Nephron progenitor cell (in vitro differentiated cells): ENCODE data around the gene LCN6.
"Not testable (repeated sequence)": the region's sequence is repeated elsewhere in the genome, so short reads cannot be mapped to it uniquely, and the experiment has no call there.

Experiments
- DNase-seq: peaks from one replicate; pipeline ENCODE4 v3.0.0; 2021
- H3K27ac Mint-ChIP-seq: 2 replicates; pipeline ENCODE4 v1.8.0; 2021; ENCODE audit warnings: mild to moderate bottlenecking, moderate library complexity, mixed read lengths
- H3K27me3 Mint-ChIP-seq: 2 replicates; pipeline ENCODE4 v1.8.0; 2021; ENCODE audit warnings: mild to moderate bottlenecking, low read depth, mixed read lengths; ENCODE audit not compliant: poor library complexity
- H3K36me3 Mint-ChIP-seq: 2 replicates; pipeline ENCODE4 v1.8.0; 2021; ENCODE audit warnings: low read depth, mixed read lengths
- H3K4me1 Mint-ChIP-seq: 2 replicates; pipeline ENCODE4 v1.8.0; 2021; ENCODE audit warnings: mixed read lengths
- H3K4me3 Mint-ChIP-seq: 2 replicates; pipeline ENCODE4 v1.8.0; 2021; ENCODE audit warnings: mild to moderate bottlenecking, moderate library complexity, mixed read lengths
- H3K9me3 Mint-ChIP-seq: 2 replicates; pipeline ENCODE4 v1.8.0; 2021; ENCODE audit warnings: mild to moderate bottlenecking, moderate library complexity, mixed read lengths
- TF ChIP-seq, protein P1 (sequence below): fragments of 200-600 bp; sonication (generic); IDR thresholded peaks from 2 replicates; pipeline ENCODE4 v1.5.0; 2021; ENCODE audit warnings: antibody characterized with exemption

The LCN6 gene

DNA sequence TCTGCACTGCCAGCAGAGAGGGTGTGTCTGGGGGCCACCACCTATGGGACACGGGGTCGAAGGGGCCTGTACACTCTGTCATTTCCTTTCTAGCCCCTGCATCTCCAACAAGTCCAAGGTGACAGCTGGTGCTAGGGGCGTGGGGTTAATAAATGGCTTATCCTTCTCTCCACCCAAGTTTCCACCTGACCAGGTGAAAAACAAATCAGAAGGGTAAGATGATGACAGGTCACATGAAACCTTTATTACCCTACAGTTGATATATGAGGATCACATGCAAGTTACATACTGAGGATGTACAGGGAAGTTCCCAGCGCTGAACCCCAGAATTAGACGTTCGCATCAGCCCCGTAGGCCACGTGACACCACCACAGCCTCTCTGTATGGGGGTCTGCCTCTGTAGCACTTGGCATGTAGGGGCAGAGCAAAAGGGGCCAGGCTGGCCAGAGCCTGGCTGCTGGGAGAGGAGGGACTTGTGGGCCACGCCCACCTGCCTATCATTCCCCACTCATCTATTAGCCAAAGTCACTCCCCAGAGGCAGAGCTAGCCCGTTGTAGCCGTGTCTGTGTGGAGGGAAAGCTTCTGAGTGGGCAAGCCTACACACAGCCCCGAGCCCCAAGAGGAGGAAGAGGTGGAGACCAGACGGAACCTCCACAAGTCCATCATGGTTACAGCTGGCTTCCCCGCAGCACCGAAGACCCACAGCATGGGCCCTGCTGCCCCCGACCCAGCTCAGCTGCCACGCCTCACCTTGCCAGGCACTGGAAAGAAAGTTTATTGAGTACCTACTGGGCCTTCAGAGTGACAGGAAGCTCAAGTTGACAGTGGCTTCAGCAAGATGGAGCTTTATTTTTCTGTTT lies 45.0 kb upstream of the LCN6 start:
- Mint-ChIP-seq H3K4me3 (no peak overlapping the region), H3K9me3 (no peaks in the 10 kb centered on the region), H3K27ac (no peak overlapping the region), H3K4me1 (peaks cover 62% of the 10 kb centered on the region), H3K36me3 (no peaks in the 10 kb centered on the region), H3K27me3 (no peaks in the 10 kb centered on the region)
- TF ChIP-seq, protein P1, sequence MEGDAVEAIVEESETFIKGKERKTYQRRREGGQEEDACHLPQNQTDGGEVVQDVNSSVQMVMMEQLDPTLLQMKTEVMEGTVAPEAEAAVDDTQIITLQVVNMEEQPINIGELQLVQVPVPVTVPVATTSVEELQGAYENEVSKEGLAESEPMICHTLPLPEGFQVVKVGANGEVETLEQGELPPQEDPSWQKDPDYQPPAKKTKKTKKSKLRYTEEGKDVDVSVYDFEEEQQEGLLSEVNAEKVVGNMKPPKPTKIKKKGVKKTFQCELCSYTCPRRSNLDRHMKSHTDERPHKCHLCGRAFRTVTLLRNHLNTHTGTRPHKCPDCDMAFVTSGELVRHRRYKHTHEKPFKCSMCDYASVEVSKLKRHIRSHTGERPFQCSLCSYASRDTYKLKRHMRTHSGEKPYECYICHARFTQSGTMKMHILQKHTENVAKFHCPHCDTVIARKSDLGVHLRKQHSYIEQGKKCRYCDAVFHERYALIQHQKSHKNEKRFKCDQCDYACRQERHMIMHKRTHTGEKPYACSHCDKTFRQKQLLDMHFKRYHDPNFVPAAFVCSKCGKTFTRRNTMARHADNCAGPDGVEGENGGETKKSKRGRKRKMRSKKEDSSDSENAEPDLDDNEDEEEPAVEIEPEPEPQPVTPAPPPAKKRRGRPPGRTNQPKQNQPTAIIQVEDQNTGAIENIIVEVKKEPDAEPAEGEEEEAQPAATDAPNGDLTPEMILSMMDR: no peak
- no peak for DNase-seq

DNA sequence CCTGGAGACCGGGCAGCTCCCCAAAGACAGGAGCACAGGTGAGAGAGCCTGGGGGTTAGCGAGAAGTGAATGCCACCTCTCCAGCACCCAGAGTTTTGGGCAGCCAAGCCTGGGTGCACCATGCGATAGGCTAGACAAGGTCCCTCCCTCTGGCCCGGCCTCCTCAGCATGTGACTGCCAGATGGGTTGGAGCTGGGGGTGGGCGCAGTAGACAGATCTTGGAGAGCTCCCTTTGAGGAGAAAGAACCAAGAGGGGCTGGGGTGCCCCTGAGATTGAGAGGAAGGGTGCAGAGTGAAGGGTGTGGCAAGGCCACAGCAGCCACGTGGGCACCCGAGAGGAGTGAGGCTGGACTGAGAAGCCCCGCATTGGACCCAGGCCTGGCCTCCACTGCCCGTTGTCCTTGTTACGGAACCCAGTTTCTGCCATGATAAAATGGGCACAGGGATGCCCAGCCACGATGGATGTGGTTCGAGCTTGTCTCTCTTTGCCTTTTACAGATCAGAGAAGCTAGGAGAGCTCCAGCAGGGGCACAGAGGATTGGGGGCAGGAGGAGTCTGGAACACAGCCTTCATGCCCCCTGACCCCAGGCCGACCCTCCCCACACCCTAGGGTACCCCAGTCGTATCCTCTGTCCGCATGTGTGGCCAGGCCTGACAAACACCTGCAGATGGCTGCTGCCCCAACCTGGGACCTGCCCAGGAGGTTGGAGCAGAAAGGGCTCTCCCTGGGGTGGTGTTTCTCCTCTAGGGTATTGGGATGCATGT lies 44.2 kb upstream of the LCN6 start:
- TF ChIP-seq, protein P1: no peak
- Mint-ChIP-seq H3K9me3 (no peaks in the 10 kb centered on the region), H3K4me1 (peaks cover 69% of the 10 kb centered on the region), H3K27me3 (peaks cover 5% of the 10 kb centered on the region), H3K36me3 (no peaks in the 10 kb centered on the region), H3K4me3 (peak overlapping the region; percentile 78), H3K27ac (no peak overlapping the region)
- no peak for DNase-seq

DNA sequence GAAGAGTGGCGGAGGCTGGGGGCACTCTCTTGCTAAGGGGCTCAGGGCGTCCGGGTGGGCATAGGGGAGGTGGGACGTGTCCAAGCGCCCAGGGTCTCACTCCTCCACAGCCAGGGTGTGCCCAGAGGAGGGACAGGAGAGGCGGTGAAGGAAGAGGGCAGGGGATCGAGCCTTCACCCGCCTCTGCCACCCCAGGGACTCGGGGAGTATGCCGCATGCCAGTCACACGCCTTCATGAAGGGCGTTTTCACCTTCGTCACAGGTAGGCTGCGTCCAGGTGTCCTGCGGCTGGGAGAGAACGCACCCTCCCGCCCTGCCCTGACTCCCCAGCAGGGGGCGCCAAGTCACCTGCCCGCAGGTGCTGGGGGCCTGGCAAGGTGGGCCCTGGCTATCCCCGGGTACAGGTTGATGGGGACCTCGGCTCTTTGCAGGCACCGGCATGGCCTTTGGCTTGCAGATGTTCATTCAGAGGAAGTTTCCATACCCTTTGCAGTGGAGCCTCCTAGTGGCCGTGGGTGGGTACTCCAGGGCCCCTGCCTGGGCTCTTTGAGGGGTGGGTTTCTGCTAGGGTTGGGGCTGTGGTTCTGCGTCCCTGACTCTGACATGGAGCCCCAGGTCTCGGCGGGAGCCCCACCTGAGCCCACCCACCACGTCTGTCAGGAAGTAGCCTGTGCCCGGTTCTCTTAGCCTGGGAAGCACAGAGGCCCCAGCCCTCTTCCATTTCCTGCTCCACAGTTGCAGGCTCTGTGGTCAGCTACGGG lies 43.4 kb upstream of the LCN6 start:
- no peak overlapping the region for H3K27ac Mint-ChIP-seq
- no peaks in the 10 kb centered on the region for H3K36me3 Mint-ChIP-seq
- DNase-seq: peak; percentile 67
- peak overlapping the region; percentile 78 for H3K4me3 Mint-ChIP-seq
- peaks cover 64% of the 10 kb centered on the region for H3K4me1 Mint-ChIP-seq
- TF ChIP-seq, protein P1: peak; percentile 94
- no peaks in the 10 kb centered on the region for H3K9me3 Mint-ChIP-seq
- peaks cover 9% of the 10 kb centered on the region for H3K27me3 Mint-ChIP-seq

DNA sequence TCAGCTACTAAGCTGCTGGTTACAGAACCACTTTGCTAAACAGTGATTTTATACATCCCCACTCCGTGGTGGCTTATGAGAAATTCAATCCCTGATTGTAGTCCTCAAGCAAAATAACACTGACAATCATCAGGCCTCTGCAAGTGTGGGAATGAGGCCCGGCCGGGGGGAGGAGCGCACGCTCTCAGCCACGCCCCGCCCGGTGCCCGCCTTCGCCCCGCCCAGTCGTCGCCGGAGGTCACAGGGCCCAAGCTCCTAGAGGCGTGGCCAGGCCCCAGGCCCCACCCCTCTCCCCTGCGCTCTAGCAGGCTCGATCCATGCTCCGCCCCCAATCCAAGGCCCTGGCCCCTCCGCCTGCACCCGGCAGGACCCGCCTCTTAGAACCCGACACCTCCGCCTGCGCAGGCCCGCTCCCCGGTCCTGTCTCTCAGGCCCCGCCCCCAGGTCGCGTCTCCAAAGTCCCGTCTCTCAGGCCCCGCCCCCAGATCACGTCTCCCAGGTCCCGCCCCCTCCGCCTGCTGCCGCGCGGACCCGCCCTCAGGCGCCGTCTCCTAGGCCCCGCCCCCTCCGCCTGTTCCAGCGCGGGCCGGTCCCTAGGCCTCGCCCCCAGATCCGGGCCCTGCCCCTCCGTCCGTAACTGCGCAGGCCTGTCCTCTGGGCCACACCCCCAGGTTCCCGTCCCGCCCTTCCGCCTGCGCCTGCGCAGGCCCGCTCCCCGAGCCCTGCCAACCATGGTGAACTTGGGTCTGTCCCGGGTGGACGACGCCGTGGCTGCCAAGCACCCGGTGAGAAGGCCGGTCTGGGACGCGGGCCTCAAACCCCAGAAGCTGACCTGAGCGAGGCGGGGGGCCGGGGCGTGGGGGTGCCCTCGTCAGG lies 42.6 kb upstream of the LCN6 start, which contains the start of gene TMEM141:
TMEM141 (plus strand) TSS at position 705 of the 876 bp plus-strand sequence; CDS start at position 732, 27 bp downstream.
- peaks cover 56% of the 10 kb centered on the region for H3K4me1 Mint-ChIP-seq
- H3K27ac Mint-ChIP-seq: no peak within 1 kb of the TSS
- H3K36me3 Mint-ChIP-seq: no peaks in the 10 kb centered on the region
- H3K27me3 Mint-ChIP-seq: peaks cover 17% of the 10 kb centered on the region
- no peaks in the 10 kb centered on the region for H3K9me3 Mint-ChIP-seq
- peak within 1 kb of the TSS; percentile 78 for H3K4me3 Mint-ChIP-seq
- TF ChIP-seq, protein P1: no peak
- DNase-seq: peak; percentile 100

DNA sequence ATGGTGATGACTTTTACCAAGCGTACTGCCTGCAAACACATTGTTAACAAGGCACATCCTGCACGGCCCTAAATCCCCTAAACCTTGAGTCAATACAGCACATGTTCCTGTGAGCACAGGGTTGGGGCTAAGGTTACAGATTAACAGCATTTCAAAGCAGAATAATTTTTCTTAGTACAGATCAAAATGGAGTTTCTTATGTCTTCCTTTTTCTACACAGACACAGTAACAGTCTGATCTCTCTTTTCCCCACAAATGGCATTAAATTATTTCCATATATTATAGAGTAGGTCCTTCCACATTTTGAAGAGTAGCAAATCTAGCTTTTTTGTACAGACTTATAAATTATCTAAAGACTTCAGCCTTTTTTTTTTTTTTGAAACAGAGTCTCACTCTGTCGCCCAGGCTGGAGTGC lies 41.2 kb upstream of the LCN6 start:
- H3K27ac Mint-ChIP-seq: no peak overlapping the region
- no peak overlapping the region for H3K4me3 Mint-ChIP-seq
- peaks cover 18% of the 10 kb centered on the region for H3K27me3 Mint-ChIP-seq
- H3K9me3 Mint-ChIP-seq: no peaks in the 10 kb centered on the region
- H3K36me3 Mint-ChIP-seq: no peaks in the 10 kb centered on the region
- DNase-seq: no peak
- H3K4me1 Mint-ChIP-seq: peaks cover 53% of the 10 kb centered on the region
- TF ChIP-seq, protein P1: no peak

DNA sequence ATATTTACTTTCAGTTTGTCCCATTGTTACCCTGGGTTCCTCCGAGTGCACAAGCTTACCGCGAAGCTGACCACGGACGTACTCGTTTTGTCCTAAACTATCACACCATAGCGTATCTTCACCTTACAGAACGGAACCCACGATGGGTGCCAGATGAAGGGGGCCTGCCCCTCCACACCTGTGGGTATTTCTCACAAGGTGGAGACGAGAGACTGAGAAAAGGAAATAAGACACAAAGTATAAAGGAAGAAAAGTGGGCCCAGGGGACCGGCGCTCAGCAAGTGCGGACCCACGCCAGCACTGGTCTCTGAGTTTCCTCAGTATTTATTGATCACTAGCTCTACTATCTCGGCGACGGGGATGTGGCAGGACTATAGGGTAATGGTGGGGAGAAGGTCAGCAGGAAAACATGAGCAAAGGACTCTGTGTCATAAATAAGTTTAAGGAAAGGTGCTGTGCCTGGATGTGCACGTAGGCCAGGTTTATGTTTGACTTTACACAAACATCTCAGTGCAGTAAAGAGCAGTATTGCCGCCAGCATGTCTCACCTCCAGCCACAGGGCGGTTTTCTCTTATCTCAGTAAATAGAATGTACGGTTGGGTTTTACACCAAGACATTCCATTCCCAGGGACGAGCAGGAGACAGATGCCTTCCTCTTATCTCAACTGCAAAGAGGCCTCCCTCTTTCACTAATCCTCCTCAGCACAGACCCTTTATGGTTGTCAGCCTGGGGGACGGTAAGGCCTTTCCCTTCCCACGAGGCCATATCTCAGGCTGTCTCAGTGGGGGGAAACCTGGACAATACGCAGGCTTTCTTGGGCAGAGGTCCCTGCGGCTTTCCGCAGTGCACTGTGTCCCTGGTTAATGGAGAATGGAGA lies 40.6 kb upstream of the LCN6 start:
- not testable (repeated sequence) for H3K9me3 Mint-ChIP-seq, H3K36me3 Mint-ChIP-seq, H3K4me3 Mint-ChIP-seq, DNase-seq
- Mint-ChIP-seq H3K27me3 (peaks cover 18% of the 10 kb centered on the region), H3K27ac (peak overlapping the region; percentile 28), H3K4me1 (peaks cover 54% of the 10 kb centered on the region)
